Measurements from ENCODE around the gene WDR45B. TPM values are rescaled to one million over a fixed set of nuclear protein-coding genes. Genes with fewer than 3 reads are reported as not detected.

WDR45B gene
- polyA plus RNA-seq, 1 experiment = 105 TPM

GRCh38 chr17:82599674-82600661, 48.3 kb downstream of the WDR45B start:
- no peaks in the 10 kb centered on the region for H3K27me3 ChIP-seq (ENCODE audit: control insufficient read depth, insufficient read depth, low read length)
- H3K4me3 ChIP-seq (ENCODE audit: low read depth, low read length) = no peak overlapping the region
- ChIA-PET CTCF (no interaction called here), POLR2A (no interaction called here)
- H3K9me3 ChIP-seq (ENCODE audit: control insufficient read depth, insufficient read depth, low read length) = peaks cover 4% of the 10 kb centered on the region; the same call in 1 of the 2 replicates
- TF ChIP-seq, protein P1, sequence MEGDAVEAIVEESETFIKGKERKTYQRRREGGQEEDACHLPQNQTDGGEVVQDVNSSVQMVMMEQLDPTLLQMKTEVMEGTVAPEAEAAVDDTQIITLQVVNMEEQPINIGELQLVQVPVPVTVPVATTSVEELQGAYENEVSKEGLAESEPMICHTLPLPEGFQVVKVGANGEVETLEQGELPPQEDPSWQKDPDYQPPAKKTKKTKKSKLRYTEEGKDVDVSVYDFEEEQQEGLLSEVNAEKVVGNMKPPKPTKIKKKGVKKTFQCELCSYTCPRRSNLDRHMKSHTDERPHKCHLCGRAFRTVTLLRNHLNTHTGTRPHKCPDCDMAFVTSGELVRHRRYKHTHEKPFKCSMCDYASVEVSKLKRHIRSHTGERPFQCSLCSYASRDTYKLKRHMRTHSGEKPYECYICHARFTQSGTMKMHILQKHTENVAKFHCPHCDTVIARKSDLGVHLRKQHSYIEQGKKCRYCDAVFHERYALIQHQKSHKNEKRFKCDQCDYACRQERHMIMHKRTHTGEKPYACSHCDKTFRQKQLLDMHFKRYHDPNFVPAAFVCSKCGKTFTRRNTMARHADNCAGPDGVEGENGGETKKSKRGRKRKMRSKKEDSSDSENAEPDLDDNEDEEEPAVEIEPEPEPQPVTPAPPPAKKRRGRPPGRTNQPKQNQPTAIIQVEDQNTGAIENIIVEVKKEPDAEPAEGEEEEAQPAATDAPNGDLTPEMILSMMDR (IDR thresholded peaks at IDR 0.05; ENCODE audit: low read depth, low read length) = no peak
- DNase-seq (ENCODE audit: low read depth, low spot score) = no peak
- no peak overlapping the region for H3K27ac ChIP-seq (ENCODE audit: low read depth, low read length)

GRCh38 chr17:82598256-82599119, 49.8 kb downstream of the WDR45B start:
- no peak for DNase-seq (ENCODE audit: low read depth, low spot score)
- Histone ChIP-seq H3K9me3 (ENCODE audit: control insufficient read depth, insufficient read depth, low read length) (peaks cover 4% of the 10 kb centered on the region; the same call in 1 of the 2 replicates), H3K27me3 (ENCODE audit: control insufficient read depth, insufficient read depth, low read length) (no peaks in the 10 kb centered on the region), H3K27ac (ENCODE audit: low read depth, low read length) (peak overlapping the region; percentile 52), H3K4me3 (ENCODE audit: low read depth, low read length) (no peak overlapping the region)
- POLR2A ChIA-PET = interaction anchor here (0.6 to 1.1 kb wide), 2 partner anchors 13 to 52 kb away, joined by 5 to 7 read pairs; no protein-coding TSS in a partner anchor
- TF ChIP-seq, protein P1 (IDR thresholded peaks at IDR 0.05; ENCODE audit: low read depth, low read length) = no peak
- CTCF ChIA-PET = interaction anchor here (0.6 kb wide), 1 partner anchor 183 kb away, joined by 4 read pairs; no protein-coding TSS in a partner anchor

- TF ChIP-seq, protein P1 (IDR thresholded peaks at IDR 0.05; ENCODE audit: low read depth, low read length) = no peak
- no peaks in the 10 kb centered on the region for H3K27me3 ChIP-seq (ENCODE audit: control insufficient read depth, insufficient read depth, low read length)
- DNase-seq (ENCODE audit: low read depth, low spot score) = no peak
- POLR2A ChIA-PET = no interaction called here
- H3K9me3 ChIP-seq (ENCODE audit: control insufficient read depth, insufficient read depth, low read length) = peaks cover 4% of the 10 kb centered on the region; the same call in 1 of the 2 replicates
- H3K4me3 ChIP-seq (ENCODE audit: low read depth, low read length) = no peak overlapping the region
- CTCF ChIA-PET = no interaction called here
- H3K27ac ChIP-seq (ENCODE audit: low read depth, low read length) = no peak overlapping the region
Measured at GRCh38 chr17:82596837-82597672, 51.2 kb downstream of the WDR45B start.

DNA sequence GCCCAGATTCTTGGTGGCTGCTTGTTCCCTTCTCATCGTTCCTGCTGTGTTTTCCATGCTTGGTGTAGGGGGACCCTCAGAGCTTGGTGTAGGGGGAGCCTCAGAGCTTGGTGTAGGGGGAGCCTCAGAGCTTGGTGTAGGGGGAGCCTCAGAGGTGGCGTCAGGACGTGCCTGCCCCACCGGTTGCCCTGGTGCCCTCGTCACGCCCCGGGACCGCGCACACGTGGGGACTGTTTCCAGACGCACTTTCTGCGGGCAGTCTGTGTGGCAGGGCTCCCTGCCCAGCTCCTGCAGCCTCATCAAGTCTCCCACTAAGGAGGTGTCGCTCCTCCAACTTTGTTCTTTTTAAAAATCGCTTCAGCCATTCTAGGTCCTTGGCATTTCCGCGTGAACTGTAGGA, 51.9 kb downstream of the WDR45B start:
- Histone ChIP-seq H3K27me3 (ENCODE audit: control insufficient read depth, insufficient read depth, low read length) (no peaks in the 10 kb centered on the region), H3K4me3 (ENCODE audit: low read depth, low read length) (no peak overlapping the region), H3K9me3 (ENCODE audit: control insufficient read depth, insufficient read depth, low read length) (peaks cover 4% of the 10 kb centered on the region; the same call in 1 of the 2 replicates), H3K27ac (ENCODE audit: low read depth, low read length) (no peak overlapping the region)
- no peak for DNase-seq (ENCODE audit: low read depth, low spot score)
- POLR2A ChIA-PET = no interaction called here
- TF ChIP-seq, protein P1 (IDR thresholded peaks at IDR 0.05; ENCODE audit: low read depth, low read length) = no peak
- CTCF ChIA-PET = no interaction called here

All from AG04450 (cell line).